Measurements from ENCODE around the gene SMIM44.

DNA sequence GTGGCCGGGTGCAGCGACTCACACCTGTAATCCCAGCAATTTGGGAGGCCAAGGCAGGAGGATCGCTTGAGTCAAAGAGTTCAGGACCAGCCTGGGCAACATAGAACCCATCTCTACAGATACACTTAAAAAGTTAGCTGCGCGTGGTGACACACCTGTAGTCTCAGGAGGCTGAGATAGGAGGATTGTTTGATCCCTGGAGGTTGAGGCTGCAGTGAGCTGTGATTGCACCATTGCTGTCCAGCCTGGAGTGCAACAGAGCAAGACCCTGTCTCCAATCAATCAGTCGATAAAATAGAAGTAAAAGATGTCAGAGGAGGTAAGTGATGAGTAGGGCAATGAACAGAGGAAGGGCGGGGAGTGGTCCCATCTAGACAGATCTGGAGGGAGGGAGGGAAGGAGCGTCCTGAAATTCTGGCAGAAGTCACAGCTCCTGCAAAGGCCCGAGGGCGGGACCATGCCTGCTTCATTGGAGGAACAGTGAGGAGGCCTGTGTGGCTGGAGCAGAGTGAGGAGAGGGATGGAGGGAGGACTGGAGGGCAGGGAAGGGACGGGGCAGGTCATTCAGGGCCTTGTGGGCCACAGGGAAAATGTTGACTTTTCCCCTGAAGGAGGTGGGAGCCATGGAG, 12.6 kb downstream of the SMIM44 start:
- TF ChIP-seq, protein P1, sequence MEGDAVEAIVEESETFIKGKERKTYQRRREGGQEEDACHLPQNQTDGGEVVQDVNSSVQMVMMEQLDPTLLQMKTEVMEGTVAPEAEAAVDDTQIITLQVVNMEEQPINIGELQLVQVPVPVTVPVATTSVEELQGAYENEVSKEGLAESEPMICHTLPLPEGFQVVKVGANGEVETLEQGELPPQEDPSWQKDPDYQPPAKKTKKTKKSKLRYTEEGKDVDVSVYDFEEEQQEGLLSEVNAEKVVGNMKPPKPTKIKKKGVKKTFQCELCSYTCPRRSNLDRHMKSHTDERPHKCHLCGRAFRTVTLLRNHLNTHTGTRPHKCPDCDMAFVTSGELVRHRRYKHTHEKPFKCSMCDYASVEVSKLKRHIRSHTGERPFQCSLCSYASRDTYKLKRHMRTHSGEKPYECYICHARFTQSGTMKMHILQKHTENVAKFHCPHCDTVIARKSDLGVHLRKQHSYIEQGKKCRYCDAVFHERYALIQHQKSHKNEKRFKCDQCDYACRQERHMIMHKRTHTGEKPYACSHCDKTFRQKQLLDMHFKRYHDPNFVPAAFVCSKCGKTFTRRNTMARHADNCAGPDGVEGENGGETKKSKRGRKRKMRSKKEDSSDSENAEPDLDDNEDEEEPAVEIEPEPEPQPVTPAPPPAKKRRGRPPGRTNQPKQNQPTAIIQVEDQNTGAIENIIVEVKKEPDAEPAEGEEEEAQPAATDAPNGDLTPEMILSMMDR (conservative IDR thresholded peaks at IDR 0.05), result no peak
- no peak for TF ChIP-seq ZFX (IDR thresholded peaks at IDR 0.05)

Measured in C4-2B (cell line).